ENCODE results near the gene BNC2.
"Not testable (repeated sequence)": the region's sequence is repeated elsewhere in the genome, so short reads cannot be mapped to it uniquely, and the experiment has no call there.

BNC2 gene

DNA sequence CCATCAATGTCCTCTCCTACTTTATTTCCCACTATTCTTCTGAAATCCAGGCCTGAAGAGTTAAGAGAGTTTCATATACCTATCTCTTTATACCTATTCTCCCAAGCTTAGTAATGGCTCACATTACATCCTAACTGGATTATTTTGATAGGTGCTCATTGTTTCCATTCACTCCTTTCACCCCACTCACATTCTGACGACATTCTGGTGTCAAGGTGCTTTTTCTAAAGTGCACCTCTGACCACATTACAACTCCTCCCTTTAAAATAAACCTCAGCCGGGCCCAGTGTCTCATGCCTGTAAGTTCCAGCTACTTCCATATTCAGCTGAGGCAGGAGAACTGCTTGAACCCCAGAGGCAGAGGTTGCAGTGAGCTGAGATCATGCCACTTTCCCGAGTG, 417.1 kb downstream of the BNC2 start:
- DNase-seq (ENCODE audit: low read depth in 3 of 3), result no peak

DNA sequence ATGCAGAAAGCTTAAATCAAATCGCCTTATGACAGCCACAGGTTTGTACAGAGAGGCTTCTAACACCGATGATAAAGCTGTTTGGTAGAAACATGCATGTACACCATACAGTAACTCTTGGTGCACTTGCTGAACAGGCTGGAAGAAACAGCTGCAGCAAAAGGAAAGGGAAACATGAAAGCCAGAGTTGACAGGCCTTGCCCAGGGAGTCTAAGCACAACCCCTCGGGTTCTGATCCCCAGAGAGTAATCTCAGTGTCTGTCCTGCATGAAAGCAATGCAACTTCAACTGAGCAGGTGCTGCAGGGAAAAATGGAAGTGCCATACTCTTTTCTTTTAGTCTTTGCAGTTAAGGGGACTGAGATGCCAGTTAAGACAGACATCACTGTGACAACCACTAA, 419.9 kb downstream of the BNC2 start:
- no peak for DNase-seq (ENCODE audit: low read depth in 3 of 3)

DNA sequence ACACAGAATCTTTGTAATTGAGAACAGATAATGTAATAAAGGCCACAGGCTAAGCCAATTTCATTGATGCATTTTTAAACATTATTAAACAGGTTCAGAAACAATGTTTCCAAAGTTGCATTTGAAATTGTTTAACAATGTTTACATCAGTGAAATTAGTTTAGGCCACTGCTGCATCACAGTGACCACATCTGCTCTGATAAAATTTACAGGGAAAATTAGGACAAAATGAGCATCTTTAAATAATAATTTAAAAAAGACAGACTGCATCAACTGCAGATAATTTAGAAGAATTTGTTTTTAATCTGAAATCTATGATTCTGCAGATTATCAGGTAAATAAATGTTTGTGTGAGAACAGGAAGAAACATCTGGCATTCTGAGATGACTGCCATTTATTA, 420.4 kb downstream of the BNC2 start:
- DNase-seq (ENCODE audit: low read depth in 3 of 3), result no peak

GRCh38 chr9:16449076-16449730, 421.3 kb downstream of the BNC2 start:
- no peak for DNase-seq (ENCODE audit: low read depth in 3 of 3)

- no peak for DNase-seq (ENCODE audit: low read depth in 3 of 3)
Measured at GRCh38 chr9:16447946-16448345, 422.5 kb downstream of the BNC2 start.

GRCh38 chr9:16446636-16447035, 423.8 kb downstream of the BNC2 start:
- no peak for DNase-seq (ENCODE audit: low read depth in 3 of 3)

- DNase-seq (ENCODE audit: low read depth in 3 of 3), result no peak
Measured at GRCh38 chr9:16445141-16445920, 425.1 kb downstream of the BNC2 start.

GRCh38 chr9:16442622-16443021, 427.8 kb downstream of the BNC2 start:
- DNase-seq (ENCODE audit: low read depth in 3 of 3), result no peak

DNA sequence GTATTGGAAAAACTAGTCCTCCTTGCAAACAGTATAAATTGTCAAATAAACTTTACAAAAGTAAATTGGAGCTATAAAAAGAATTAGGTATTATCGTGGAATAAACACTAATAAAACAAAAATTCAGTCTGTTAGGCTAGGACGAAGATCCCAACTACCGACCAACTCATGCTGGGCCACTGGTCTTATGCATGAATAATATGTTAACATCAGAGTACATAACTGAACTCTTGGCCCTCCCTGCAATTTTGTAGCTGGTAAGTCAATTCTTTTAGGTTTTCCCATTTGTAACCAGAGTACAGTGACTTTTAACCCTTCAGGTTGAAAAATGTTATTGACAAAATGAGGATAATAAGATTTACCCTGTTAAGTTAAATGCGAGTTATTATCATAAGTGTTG, 428.7 kb downstream of the BNC2 start:
- DNase-seq (ENCODE audit: low read depth in 3 of 3), result no peak

GRCh38 chr9:16438831-16439230, 431.6 kb downstream of the BNC2 start:
- DNase-seq (ENCODE audit: low read depth in 3 of 3), result not testable (repeated sequence)

DNA sequence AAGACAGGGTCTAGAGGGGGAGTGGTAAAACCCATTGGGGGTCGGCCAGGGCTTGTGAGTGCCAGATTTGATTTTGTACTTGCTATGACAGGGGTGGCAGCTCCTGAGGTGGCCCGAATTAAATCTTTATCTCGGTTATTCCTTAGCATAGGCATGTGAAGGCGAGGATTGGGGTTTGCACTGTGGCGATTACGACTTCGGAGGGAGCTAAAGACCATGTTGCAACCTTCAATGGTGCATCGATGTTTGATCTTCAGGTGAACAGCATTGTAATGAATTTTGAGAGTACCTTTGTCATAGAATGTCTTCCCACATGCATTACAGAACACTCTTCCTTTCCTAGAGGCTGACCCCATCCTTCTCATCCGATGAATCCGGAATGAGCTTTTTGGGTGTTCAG, 433.9 kb downstream of the BNC2 start:
- DNase-seq (ENCODE audit: low read depth in 3 of 3), result no peak

- DNase-seq (ENCODE audit: low read depth in 3 of 3), result no peak
Measured at GRCh38 chr9:16434526-16434925, 435.9 kb downstream of the BNC2 start.

GRCh38 chr9:16433494-16433893, 437.0 kb downstream of the BNC2 start:
- no peak for DNase-seq (ENCODE audit: low read depth in 3 of 3)

DNA sequence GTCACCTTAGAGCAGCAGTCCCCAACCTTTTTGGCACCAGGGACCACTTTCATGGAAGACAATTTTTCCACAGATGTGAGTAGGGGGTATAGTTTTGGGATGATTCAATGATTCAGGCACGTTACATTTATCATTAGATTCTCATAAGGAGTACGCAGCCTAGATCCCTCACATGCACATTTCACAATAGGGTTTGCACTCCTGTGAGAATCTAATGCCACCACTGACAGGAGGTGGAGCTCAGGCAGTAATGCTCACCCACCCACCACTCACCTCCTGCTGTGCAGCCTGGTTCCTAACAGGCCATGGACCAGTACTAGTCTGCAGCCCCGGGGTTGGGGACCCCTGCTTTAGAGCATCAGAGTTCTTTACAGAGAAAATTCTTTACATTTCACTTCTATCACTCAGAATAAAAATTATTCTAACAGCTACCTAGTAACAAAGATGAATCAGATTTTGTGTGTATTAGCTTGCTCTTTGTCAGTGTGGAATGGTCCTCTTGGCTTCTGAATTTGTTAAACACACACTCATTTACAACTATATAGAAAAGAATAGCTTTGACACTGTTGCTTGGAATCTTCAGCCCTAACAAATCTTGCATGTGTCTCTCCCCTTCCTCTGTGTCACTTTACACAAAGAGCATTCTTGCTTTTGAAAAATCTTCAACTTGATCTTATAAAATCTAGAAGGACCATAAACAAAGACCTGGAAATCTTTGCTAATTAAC, 438.6 kb downstream of the BNC2 start:
- no peak for DNase-seq (ENCODE audit: low read depth in 3 of 3)

DNA sequence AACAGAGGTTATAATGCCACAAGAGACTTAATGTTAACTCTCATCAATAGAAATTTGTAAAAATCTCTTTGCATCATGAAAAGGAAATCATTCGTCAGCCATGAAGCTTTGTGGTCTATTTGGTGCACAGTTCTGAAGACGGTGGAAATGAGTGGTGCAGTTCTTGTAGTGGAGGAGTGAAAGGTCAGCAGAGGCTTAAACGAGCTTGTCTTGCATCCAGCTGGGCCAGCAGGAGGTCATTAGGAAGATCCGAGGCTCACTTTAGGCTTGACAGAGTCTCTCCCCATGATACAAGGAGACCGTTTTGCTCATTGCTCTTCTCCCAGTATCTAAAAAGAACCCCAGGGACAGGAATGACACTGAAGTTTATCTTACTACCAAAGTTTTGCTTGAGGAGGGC, 440.8 kb downstream of the BNC2 start:
- DNase-seq (ENCODE audit: low read depth in 3 of 3), result no peak

DNA sequence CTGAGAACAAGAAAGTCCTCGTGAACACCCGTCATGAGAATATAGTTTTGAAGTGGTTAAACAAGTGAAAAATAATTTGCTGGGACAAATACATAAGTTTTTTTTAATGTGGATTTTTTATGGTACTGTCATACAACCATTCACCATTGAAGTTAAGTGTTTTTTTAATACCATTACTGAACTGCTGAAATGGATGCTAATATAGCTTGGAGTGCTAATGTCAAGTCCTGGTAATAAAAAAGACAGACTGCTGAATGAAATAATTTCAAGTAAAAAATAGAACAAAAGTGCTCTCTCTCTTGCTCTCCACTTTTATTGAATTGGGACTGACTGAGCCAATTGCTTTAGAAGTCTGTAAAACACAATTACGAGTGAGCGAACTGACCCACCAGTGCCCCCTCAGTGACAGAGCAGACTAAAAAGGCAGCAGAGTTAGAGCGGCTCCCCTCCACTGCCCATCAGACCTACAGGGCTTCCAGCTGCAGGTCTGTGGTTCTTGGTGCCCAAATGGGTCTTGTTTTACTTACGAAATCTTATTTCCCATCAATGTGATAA, 442.5 kb downstream of the BNC2 start:
- no peak for DNase-seq (ENCODE audit: low read depth in 3 of 3)

DNA sequence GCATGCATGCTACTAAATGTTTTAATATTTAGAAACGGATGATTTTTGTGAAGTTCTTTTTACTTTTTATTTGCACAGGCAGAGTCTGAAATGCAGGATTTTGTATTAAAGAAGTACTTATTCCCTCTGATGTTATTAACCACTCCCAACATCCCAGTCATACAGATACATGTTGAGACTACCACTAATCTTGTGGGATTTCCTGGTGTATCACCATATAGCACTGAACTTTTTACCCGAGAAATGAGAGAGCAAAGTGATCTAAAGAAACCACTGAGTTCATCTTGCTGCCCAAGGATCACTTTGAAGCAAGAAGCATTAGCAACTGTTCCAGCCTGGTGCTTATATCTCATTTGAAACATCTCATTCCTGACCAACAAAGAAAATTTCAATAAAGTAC, 443.8 kb downstream of the BNC2 start:
- DNase-seq (ENCODE audit: low read depth in 3 of 3), result no peak

DNA sequence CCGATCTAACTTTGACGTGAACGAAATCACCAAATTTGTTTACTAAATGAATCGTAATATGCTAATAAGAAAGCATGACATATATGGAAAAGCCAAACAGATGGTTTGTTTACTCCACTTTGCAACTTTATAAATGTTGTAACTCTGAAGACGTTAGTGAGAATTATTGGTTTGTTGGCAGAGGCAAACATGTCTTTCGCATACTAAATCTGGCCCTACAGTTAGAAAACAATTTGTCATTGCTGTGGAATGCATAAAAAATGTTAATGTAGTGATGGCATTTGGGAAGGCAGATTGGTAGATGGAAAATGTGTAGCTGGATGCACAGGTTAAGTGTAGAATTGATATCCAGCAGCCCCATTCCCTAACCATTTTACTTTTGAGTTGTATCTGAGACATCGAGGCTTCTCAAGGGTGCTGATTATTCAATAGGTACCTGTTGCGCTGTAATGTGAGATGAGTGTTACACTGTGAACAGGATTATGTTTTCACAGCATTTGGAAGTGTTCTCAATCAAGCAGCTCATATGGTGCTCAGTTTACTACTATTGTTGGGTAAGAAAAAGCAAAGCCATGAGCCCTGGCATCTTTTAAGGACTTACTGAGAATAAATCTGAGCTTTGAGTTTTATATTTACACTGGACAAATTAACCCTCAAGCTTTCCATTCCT, 444.8 kb downstream of the BNC2 start:
- no peak for DNase-seq (ENCODE audit: low read depth in 3 of 3)

DNA sequence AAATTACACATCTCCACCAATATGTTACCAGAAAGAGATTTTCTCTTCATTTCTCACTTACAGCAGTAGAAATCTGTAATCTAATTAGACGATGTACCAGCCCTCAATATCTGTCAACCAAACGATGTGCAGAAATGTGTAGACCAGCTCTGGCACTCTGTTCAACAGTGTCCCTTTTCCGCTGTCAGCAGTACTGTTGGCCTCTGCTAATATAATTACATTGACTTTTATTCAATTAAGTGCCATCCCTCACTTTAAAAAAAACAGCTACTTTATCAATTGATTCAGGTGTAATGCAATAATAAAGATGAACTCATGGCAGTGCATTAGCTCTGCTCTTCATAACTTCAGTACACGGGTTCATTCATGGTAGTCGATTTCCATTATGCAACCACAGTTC, 448.4 kb downstream of the BNC2 start:
- no peak for DNase-seq (ENCODE audit: low read depth in 3 of 3)

DNA sequence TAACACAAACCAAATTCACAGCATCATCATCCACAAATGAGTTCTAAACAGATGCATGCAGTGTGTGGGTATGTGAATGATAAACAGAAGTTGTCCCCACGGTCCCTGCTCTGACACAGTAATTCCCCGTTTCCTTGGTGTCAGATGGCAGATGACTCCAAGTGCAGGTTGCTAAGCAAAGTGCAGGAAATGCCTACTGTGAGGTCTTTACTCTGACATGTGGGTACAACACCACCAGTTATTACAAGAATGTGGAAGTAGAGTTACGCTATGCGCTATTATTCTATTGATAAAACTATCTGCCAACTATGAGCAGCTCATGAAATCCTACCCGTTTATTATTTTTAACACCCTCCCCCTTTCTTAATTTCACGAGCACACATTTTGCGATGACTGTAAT, 448.9 kb downstream of the BNC2 start:
- no peak for DNase-seq (ENCODE audit: low read depth in 3 of 3)

GRCh38 chr9:16419124-16419523, 451.3 kb downstream of the BNC2 start:
- no peak for DNase-seq (ENCODE audit: low read depth in 3 of 3)

DNA sequence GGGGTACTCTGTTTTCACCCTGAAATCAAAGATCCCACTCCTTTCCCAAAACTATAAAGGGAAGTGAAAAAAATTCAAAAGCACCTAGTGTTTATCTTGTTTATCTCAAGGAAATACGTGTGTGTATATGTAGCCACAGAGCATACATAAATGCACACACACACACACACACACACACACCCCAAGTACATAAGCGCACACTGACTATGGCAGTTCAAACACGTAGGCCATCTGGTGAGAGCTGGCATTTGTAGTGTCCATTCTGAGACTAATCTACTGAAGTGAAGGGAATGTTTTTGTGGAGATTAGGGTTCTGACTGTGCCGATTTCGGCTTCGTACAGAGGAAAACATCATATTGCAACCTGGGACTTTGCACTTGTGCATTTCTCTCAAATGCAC, 451.7 kb downstream of the BNC2 start:
- no peak for DNase-seq (ENCODE audit: low read depth in 3 of 3)
